OCI-LY7 (cell line): Measurements from ENCODE around the gene ECEL1. TPM values are rescaled to one million over a fixed set of nuclear protein-coding genes. Genes with fewer than 3 reads are reported as not detected.
"Not testable (repeated sequence)": the region's sequence is repeated elsewhere in the genome, so short reads cannot be mapped to it uniquely, and the experiment has no call there.

Experiments used
- BruUV-seq: library from RNA; stranded (reverse); fragments of 400-500 nt; replicated peaks from 2 replicates; lab custom pipeline; 2021; lab: Mats Ljungman, UMichigan
- CTCF ChIA-PET: fragments of 300-600 bp; sonication (Branson Sonifier 250); formaldehyde crosslinking; loops from one replicate; lab custom pipeline; 2022; ENCODE audit warnings: antibody characterized with exemption; ENCODE audit not compliant: unreplicated experiment; lab: Charles Lee
- POLR2A ChIA-PET: fragments of 300-600 bp; sonication (Branson Sonifier 250); formaldehyde crosslinking; loops from one replicate; lab custom pipeline; 2022; ENCODE audit warnings: antibody characterized with exemption; lab: Charles Lee
- DNase-seq: peaks from one replicate; pipeline ENCODE4 v3.0.0-alpha.2; 2015; ENCODE audit warnings: low spot score
- H2AFZ ChIP-seq: fragments of 200-600 bp; sonication (generic), shearing (Covaris generic); 2 replicates; pipeline ENCODE4 v1.6.1; 2014; ENCODE audit warnings: mild to moderate bottlenecking, antibody characterized with exemption, low read length, moderate library complexity
- H3K27ac ChIP-seq: fragments of 200-600 bp; sonication (generic); 2 replicates; pipeline ENCODE4 v1.5.1; 2014; ENCODE audit warnings: mixed run types, low read depth, mild to moderate bottlenecking, moderate library complexity, low read length, inconsistent platforms; ENCODE audit not compliant: poor library complexity, severe bottlenecking
- H3K36me3 ChIP-seq: fragments of 200-600 bp; sonication (generic); 2 replicates; pipeline ENCODE4 v1.6.1; 2014; ENCODE audit warnings: mild to moderate bottlenecking, antibody characterized with exemption, low read length, moderate library complexity, mixed read lengths; ENCODE audit not compliant: insufficient read depth
- H3K4me1 ChIP-seq: fragments of 200-600 bp; sonication (generic); 2 replicates; pipeline ENCODE4 v1.5.1; 2014; ENCODE audit warnings: mild to moderate bottlenecking, low read length; ENCODE audit not compliant: insufficient read depth, poor library complexity, severe bottlenecking
- H3K4me2 ChIP-seq: fragments of 200-600 bp; sonication (generic); 2 replicates; pipeline ENCODE4 v1.6.1; 2014; ENCODE audit warnings: mild to moderate bottlenecking, low read length
- H3K4me3 ChIP-seq: fragments of 200-600 bp; sonication (generic); 2 replicates; pipeline ENCODE4 v1.5.1; 2014; ENCODE audit warnings: mild to moderate bottlenecking, low read depth, low read length; ENCODE audit not compliant: poor library complexity, severe bottlenecking
- H3K79me2 ChIP-seq: fragments of 200-600 bp; sonication (generic); 2 replicates; pipeline ENCODE4 v1.6.1; 2016; ENCODE audit warnings: low read depth, mild to moderate bottlenecking, low read length, moderate library complexity, mixed read lengths; ENCODE audit not compliant: insufficient read depth
- H3K9me2 ChIP-seq: fragments of 200-600 bp; sonication (generic); 2 replicates; pipeline ENCODE4 v1.6.1; 2016; ENCODE audit warnings: mild to moderate bottlenecking, low read length, mixed read lengths; ENCODE audit not compliant: insufficient read depth
- H3K9me3 ChIP-seq: fragments of 200-600 bp; sonication (generic); 2 replicates; pipeline ENCODE4 v1.6.1; 2014; ENCODE audit warnings: mild to moderate bottlenecking, mixed run types, low read length, mixed read lengths
- H4K20me1 ChIP-seq: fragments of 200-600 bp; sonication (generic); 2 replicates; pipeline ENCODE4 v1.6.1; 2014; ENCODE audit warnings: mild to moderate bottlenecking, antibody characterized with exemption, low read length, moderate library complexity, mixed read lengths; ENCODE audit not compliant: insufficient read depth
- CTCF ChIP-seq: fragments of 200-600 bp; sonication (generic); conservative IDR thresholded peaks from 2 replicates; pipeline ENCODE4 v1.5.1; 2014; ENCODE audit warnings: mild to moderate bottlenecking, antibody characterized with exemption, low read length, moderate library complexity, mixed read lengths
- EZH2phosphoT487 ChIP-seq: fragments of 200-600 bp; sonication (generic); IDR thresholded peaks from 2 replicates; pipeline ENCODE4 v1.6.1; 2018; ENCODE audit warnings: low read depth, borderline replicate concordance, mild to moderate bottlenecking, mixed run types, antibody characterized with exemption, low read length, moderate library complexity, mixed read lengths
- intact Hi-C: fragments of 100-400 bp; cut with micrococcal nuclease; formaldehyde crosslinking; loops from one replicate; pipeline ENCODE4 v1.10.0; 2022; ENCODE audit not compliant: unreplicated experiment
- total RNA-seq, 2 experiments: library from RNA; depleted of rRNA in 1 of 2; stranded (reverse); fragments of >200 nt in 1 of 2; shearing (Covaris generic) in 1 of 2; gene quantifications; 2 replicates each; pipeline ENCODE4 v1.2.3, GENCODE V29; 2014 to 2022

The ECEL1 gene
- total RNA-seq, 2 experiments from 2014 or later: not detected

GRCh38 chr2:232441922-232442321 lies 45.7 kb downstream of the ECEL1 start:
- intact Hi-C loops: loop anchor here (2.0 kb wide), 4 partner anchors 71 to 535 kb away; no protein-coding TSS in a partner anchor

GRCh38 chr2:232441147-232441651 lies 46.4 kb downstream of the ECEL1 start:
- H3K4me2 ChIP-seq: no peak overlapping the region
- BruUV-seq: no TSS peak
- POLR2A ChIA-PET: interaction anchor here (0.6 kb wide), 1 partner anchor 292 kb away, joined by 4 read pairs; no protein-coding TSS in a partner anchor

More at GRCh38 chr2:232441922-232442321, 45.7 kb downstream of the ECEL1 start:
- H3K4me1 ChIP-seq, H3K4me2 ChIP-seq, H3K27ac ChIP-seq, BruUV-seq, H3K36me3 ChIP-seq, POLR2A ChIA-PET, DNase-seq, H3K9me3 ChIP-seq, H4K20me1 ChIP-seq, H3K79me2 ChIP-seq, H3K9me2 ChIP-seq, H3K4me3 ChIP-seq, H2AFZ ChIP-seq, CTCF ChIA-PET: not testable (repeated sequence)

GRCh38 chr2:232440220-232441018 lies 47.2 kb downstream of the ECEL1 start:
- H3K79me2 ChIP-seq, H4K20me1 ChIP-seq, H3K9me2 ChIP-seq, H3K36me3 ChIP-seq, H2AFZ ChIP-seq, H3K4me2 ChIP-seq, H3K9me3 ChIP-seq, BruUV-seq, H3K4me3 ChIP-seq, H3K4me1 ChIP-seq, CTCF ChIA-PET, H3K27ac ChIP-seq: not testable (repeated sequence)
- POLR2A ChIA-PET: interaction anchor here (0.6 kb wide), 1 partner anchor 293 kb away, joined by 4 read pairs; no protein-coding TSS in a partner anchor
- peak; percentile 85 for TF ChIP-seq CTCF
- intact Hi-C loops: loop anchor here (2.0 kb wide), 4 partner anchors 70 to 534 kb away; no protein-coding TSS in a partner anchor
- DNase-seq: peak; percentile 84

More at GRCh38 chr2:232441147-232441651, 46.4 kb downstream of the ECEL1 start:
- Histone ChIP-seq H3K9me3 (no peaks in the 10 kb centered on the region), H3K79me2 (no peaks in the 10 kb centered on the region), H2AFZ (no peak overlapping the region), H3K36me3 (no peaks in the 10 kb centered on the region), H4K20me1 (no peaks in the 10 kb centered on the region), H3K4me3 (no peak overlapping the region), H3K27ac (no peak overlapping the region), H3K4me1 (peaks cover 4% of the 10 kb centered on the region), H3K9me2 (no peaks in the 10 kb centered on the region)
- DNase-seq: no peak
- TF ChIP-seq CTCF (no peak), EZH2phosphoT487 (no peak)
- CTCF ChIA-PET: no interaction called here
- intact Hi-C loops: loop anchor here (2.0 kb wide), 4 partner anchors 70 to 534 kb away; no protein-coding TSS in a partner anchor
